SK-MEL-5 (cell line): Measurements from ENCODE around the gene ENTPD2. TPM values are rescaled to one million over a fixed set of nuclear protein-coding genes. Genes with fewer than 3 reads are reported as not detected.

Experiments
- DNase-seq: peaks from one replicate; pipeline ENCODE4 v3.0.0-alpha.2; 2016; ENCODE audit warnings: low read depth, low spot score
- in situ Hi-C: cut with HindIII; loops from 2 replicates; pipeline ENCODE4 v1.10.0; 2016; ENCODE audit warnings: low sequenced_read_pairs, high pct_unique_total_duplicates, low pct_unique_long_range_greater_than_20kb
- total RNA-seq: library from RNA; depleted of rRNA; stranded (reverse); fragments of >200 nt; shearing (Covaris generic); gene quantifications from 2 replicates; pipeline ENCODE4 v1.2.3, GENCODE V29; 2014

Gene ENTPD2
- total RNA-seq, 1 experiment from 2014 or later, result not detected

DNA sequence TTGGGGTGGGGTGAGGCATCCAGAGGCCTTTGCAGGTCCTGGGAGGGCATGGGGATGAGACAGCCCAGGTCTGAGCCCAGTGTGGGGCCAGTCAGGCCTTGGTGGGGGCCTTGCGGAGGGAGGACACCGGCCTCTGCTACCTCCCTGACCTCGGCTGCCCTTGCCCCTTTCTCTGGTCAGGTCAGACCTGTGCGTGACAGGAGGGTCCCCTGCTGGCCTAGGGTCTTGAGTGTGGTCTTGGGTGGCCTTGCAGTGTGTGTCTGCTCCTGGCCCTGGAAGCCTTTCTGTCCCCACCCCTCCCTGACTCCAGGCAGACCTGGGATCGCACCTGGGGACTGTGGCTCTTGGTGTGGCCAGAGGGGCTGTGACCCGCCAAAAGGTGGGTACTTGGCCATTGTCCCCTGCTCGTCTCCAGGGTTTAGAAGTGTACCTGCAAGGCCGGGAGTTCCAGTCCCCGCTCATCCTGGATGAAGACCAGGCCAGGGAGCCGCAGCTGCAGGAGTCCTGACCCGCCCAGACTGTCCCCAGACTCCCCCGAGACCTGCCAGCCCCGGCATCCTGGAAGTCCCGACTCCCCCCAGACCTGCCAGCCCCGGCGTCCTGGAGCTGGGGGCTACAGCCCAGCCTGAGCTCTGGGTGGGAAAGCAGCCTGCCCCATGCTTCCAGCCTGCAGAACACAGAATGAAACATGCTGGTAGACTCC is 28.5 kb upstream of the ENTPD2 start:
- in situ Hi-C loops, result no loop called here
- DNase-seq, result no peak

DNA sequence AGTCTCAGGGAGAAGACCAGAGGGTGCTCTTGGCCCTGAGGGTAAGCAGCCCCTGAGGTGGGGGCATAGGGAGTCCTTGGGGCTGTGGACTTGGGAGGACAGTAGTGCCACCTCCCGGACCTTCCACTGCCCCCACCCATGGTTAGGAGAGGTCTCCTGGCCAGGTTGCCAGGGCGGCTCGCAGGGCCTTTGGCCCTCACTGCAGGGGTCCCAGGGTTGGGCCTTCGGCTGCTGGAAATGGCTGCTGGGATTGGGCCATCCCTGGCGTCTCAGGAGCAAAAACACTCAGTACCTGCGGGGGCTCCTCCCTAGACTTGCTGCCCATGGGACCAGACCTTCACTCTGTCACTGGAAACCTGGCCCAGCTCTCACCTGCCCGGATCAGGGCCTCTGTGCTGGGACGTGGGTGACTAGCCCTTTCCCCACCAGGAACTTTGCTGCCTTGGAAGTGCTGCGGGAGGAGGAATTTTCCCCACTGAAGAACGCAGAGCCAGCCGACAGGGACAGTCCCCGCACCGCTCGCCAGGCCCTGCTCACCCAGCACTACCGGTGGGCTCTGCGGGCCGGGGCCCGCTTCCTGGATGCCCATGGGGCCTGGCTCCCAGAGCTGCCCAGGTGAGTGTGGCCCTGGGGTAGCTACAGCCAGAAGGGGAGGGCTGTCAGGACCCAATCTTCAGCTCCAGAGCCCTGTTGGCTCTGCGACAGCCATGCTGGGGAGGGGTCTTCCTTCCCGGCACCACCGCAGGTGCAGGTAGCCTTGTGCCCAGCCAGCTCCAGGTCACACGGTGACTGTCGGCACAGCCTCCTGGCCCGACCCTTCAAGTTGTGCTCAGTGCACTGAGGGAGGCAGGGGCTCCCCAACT is 26.6 kb upstream of the ENTPD2 start:
- DNase-seq, result no peak
- in situ Hi-C loops, result no loop called here

DNA sequence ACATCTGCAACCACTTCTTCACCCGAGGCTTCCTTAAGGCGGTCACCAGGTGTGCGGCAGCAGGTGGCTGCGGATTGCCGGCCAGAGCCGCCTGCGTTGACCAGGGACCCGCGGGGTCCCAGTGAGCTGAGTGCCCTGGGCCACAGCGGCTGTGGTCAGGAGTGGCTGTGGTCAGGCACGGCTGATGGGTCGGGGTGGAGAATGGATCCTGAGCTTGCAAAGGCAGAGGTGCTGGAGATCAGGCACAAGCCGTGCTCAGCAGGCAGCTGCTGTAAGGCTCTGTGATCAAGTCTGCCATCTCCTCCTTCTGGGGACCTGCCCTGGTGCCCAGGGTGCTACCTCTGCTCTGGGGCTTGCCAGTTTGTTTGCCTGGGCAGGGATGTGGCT is 25.5 kb upstream of the ENTPD2 start:
- in situ Hi-C loops, result no loop called here
- no peak for DNase-seq

DNA sequence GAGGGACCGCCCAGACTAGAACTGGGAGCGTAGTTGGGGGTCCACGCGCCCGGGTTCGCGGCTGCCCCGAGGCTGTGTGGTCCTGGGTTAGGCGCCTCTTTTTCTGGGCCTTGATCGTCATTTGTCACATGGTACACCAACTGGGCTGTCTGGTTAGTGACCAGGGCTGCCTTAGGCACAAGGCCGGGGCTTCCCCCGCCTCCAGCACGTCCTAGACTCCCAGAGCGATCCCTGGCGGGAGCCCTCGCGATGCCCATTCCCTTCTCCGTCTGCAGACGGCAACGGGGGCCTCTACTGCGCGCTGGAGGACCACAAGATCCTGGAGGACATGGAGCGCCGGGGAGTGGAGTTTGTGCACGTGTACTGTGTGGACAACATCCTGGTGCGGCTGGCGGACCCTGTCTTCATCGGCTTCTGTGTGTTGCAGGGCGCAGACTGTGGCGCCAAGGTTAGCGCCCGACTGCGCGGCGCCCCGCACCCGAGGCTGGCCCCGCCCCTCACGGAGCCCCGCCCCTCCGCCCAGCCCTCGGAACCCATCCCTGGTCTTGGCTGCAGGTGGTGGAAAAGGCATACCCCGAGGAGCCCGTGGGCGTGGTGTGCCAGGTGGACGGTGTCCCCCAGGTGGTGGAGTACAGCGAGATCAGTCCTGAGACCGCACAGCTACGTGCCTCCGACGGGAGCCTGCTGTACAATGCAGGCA is 25.0 kb upstream of the ENTPD2 start:
- no peak for DNase-seq
- in situ Hi-C loops, result no loop called here

DNA sequence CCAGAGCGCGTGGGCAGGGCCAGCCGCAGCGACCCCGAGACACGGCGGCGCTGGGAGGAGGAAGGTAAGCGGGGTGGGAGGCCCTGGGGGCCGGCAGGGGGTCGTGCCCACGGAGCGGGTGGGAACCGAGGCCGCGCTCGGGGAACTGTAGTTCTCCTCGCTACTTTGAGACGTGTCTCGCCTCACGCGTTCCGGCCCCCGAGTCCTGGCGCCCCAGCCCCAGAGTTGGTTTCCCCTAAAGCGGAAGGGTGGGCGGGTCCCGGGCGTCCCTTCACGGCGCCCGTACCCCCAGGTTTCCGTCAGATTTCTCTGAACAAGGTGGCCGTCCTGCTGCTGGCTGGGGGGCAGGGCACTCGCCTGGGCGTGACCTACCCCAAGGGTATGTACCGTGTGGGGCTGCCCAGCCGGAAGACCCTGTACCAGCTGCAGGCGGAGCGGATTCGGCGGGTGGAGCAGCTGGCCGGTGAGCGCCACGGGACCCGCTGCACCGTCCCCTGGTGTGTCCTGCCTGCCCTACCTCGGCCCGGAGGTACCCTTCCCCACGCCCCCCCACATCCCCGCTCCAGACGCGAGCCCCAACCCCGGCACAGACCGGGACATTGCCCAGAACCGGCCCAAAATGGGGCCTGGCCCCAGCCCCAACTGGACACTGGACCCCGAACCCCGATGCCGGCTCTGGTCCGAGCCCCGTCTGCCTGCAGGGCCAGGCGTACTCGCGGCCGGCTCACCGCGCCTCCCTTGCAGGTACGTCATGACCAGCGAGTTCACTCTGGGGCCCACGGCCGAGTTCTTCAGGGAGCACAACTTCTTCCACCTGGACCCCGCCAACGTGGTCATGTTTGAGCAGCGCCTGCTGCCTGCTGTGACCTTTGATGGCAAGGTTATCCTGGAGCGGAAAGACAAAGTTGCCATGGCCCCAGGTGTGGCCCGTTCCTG is 24.2 kb upstream of the ENTPD2 start:
- in situ Hi-C loops, result no loop called here
- DNase-seq, result no peak

DNA sequence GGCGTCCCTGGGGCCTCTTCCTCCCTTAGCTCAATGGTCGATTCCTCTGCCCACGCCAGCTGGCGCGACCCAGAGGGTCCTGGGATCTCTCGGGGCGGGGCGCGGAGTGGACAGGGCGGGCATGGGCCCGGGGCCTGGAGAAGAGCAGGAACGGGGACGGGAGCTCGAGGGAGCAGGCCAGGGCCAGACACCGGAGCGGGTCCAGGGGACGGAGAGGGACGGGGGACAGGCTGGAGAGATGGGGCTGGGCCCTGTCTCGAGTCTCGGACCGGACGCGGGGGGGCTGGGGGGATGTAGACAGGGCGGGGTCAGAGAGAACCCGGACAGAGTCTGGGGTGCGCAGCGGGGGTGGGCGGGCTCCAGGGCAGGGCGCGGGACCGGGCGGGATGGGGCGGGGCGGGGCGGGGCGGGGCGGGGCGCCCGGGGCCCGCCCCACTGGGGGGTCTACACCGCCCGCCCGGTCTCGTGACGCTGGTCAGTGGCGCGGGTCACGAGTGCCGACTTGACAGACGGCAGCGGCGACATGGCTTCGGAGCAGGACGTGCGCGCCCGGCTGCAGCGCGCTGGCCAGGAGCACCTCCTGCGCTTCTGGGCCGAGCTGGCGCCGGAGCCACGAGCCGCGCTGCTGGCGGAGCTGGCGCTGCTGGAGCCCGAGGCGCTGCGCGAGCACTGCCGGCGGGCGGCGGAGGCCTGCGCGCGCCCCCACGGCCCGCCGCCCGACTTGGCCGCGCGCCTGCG is 23.3 kb upstream of the ENTPD2 start, which contains the start of gene UAP1L1:
TSS of gene UAP1L1 (plus strand) at position 508 of the 738 bp plus-strand sequence. CDS start at position 524, 16 bp downstream.
- peak; percentile 66 for DNase-seq
- in situ Hi-C loops, result no loop called here

DNA sequence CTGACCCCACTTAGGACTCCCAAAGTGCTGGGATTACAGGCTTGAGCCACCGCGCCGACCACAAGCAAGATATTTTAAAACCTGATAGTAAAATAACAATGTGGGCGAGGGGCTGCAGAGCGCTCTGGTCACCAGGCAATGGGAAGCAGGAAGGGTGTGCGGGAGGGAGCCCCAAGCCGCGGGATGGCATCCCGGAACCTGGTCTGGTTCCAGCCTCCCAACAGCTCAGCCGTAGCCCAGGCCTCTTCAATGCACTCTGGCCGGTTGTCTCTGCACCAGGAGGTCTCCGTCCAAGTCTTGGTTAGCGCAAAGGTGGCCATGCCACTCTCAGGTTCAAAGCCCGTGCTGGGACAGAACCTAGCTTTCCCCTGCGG is 22.8 kb upstream of the ENTPD2 start:
- in situ Hi-C loops, result no loop called here
- no peak for DNase-seq

DNA sequence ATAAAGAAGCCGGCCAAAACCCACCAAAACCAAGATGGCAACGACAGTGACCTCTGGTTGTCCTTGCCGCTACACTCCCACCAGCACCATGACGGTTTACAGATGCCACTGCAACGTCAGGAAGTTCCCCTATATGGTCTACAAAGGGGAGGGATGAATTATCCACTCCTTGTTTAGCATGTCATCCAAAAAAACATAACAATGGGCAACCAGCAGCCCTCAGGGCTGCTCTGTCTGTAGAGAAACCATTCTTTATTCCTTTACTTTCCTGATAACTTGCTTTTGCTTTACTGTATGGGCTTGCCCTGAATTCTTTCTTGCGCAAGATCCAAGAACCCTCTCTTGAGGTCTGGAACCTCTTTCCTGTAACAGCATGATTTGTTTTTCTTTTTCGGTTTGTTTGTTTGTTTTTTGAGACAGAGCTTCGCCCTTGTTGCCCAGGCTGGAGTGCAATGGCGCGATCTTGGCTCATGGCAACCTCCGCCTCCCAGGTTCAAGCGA is 21.5 kb upstream of the ENTPD2 start:
- in situ Hi-C loops, result no loop called here
- DNase-seq, result no peak

DNA sequence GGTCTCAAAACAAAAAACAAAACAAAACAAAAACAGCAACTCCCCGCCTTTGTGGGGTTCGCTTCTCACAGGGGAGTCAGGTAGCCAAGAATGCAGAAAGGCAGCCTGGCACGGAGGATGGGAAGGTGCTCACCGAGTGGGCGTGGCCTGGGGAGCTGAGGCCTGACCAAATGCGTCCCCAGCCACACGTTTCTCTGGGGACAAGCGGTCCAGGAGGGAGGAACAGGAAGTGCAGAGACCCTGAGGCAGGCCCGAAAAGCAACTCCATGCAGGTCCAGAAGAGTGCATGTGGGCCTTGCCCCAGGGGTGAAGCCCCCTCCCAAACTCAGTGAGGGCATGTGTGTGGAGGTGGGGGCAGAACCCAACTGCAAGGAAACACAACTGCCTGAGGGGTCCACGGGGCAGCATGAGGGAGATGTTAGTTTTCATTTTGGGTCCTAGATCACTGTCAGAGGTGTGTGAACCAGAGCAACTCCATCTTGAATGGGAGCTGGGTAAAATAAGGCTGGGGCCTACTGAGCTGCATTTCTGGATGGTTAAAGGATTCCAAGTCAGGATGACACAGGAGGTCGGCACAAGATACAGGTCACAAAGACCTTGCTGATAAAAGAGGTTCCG is 20.9 kb upstream of the ENTPD2 start:
- in situ Hi-C loops, result no loop called here
- no peak for DNase-seq

DNA sequence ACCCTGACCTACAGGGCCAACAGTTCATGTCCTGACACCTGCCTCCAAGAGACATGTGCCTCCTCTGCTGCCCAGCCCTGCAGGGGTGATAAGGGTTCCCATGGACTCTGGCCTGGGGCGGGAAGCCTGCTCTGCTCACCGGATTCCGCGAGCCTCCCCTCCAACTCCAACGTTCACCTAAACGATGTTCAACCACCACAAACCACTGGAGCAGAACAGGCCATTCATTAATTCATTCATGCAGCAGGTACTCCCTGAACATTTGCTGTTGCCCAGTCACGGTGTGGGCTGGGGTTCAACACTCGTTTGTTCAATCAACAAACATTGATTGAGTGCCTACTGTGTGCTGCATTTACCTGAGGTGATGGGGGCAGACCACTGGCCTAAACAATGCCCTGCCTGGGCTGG is 20.1 kb upstream of the ENTPD2 start:
- DNase-seq, result no peak

DNA sequence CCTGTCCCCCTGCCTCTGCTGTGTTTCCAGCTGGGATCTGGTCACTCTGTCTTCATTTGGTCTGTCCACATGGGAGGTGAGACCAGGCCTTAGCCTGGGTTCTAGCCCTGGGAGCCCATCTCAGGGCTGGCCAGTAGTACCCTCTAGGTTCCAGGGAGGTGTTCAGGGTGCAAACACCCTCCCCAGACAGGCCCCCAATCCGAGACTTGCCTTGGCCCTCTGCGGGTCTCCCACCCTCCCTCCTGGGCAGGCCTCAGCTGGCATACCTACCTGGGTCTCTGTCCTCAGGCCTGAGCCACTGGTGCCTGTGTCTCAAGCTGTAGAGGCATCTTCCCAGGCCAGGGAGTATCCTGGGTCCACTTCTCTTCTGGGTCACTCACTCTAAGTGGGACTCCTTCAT is 17.4 kb upstream of the ENTPD2 start:
- DNase-seq, result no peak
- in situ Hi-C loops, result no loop called here

More for the DNA sequence above, 20.1 kb upstream of the ENTPD2 start:
- in situ Hi-C loops, result no loop called here

DNA sequence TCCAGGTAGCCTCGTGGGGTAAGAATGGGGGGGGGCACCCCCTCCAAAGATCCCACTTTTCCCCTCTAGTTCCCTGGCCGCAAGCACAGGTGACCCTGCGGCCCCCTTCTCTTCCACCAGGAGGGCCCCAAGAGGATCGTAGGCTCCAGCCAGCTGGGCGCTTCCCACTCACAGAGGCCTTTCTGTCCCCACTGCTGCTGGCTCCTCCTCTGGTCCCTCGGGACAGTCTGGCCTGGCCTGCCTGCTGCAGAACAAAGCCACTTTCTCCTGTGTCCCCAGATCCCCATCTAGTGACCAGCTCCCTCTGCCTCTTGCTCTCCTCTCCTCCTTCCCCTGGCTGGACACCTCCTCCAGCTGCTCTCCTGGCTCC is 17.0 kb upstream of the ENTPD2 start:
- in situ Hi-C loops, result no loop called here
- peak; percentile 55 for DNase-seq

DNA sequence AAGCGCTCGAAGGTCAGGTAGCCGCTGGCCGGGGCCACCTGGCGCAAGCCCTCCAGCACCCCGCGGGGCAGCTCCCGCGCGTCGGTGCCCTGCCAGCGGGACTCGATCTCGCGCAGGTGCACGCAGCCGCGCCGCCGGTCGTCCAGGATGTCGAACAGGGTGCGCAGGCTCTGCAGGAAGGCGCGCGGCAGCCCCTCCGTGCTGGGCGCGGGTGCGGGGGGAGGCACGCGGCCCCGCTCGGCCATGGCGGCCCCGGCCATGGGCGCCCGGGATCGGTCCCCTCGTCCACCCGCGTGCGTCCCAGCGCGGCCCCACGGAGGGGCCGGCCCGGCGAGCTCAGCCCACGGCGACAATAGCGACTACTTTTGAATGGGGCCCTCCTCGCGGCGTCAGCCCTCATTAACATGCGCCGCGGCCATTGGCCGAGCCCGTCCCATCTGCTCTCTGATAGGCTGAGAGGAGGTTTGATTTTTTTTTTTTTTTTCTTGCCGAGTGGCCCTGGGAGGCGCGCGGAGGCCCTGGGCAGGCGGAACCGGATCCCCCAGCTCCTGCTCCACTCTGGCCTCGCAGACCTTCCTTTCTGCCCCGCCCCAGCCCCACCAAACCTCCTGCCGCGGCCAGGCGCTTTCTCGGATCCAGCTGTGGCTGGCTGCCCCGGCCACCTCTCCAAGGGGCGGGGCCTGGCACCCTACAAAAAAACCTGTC is 16.5 kb upstream of the ENTPD2 start, which contains the start of gene SAPCD2:
TSS of gene SAPCD2 (minus strand) at position 357 of the 705 bp plus-strand sequence. CDS start at position 260, 97 bp downstream.
- DNase-seq, result peak; percentile 86
- in situ Hi-C loops, result no loop called here

DNA sequence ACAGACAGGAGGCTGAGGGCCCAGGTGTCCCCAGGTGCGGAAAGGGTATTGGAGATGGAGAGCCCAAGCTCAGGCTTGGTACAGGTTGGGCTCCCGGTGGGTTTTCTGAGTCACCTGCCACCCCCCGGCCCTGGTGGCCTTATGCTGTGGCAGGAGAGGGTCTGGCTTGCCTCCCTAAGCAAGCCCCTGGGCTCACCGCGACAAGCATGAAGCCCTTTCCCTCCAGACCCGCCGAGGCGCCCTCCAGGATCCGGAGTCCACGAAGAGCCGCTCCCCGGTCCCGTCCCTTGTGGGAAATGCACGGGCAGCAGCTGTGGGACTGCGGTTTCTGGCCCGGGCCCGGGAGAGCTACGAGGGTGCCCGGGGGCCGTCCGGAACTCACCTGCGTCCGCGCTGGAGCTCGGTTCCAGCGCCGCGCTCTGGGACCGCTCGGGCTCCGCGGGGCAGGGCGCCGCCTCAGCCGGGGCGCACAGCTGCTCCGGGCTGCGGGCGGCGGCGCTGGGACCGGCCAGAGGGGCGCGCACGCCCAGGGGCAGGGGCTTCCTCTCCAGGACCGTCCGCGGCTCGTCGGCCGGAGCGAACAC is 15.7 kb upstream of the ENTPD2 start:
- no peak for DNase-seq
- in situ Hi-C loops, result no loop called here
